GM13976 (cell line): Measurements from ENCODE around the gene TSEN54.

ENCODE experiments used
- DNase-seq: peaks from one replicate; pipeline ENCODE4 v3.0.0; 2012; ENCODE audit warnings: low spot score
- in situ Hi-C: fragments of 300-500 bp; cut with MboI; formaldehyde crosslinking; loops from one replicate; pipeline ENCODE4 v1.12.0; 2022; ENCODE audit warnings: low sequenced_read_pairs, mixed read lengths, inconsistent platforms; ENCODE audit not compliant: unreplicated experiment
- TF ChIP-seq, protein P1 (sequence below): IDR thresholded peaks from 2 replicates; pipeline ENCODE4 v1.5.1; 2012; ENCODE audit warnings: borderline replicate concordance, mild to moderate bottlenecking; ENCODE audit not compliant: insufficient read depth; ENCODE audit errors: extremely low read depth, missing control alignments, control extremely low read depth

The TSEN54 gene

GRCh38 chr17:75564195-75564594 is 47.9 kb downstream of the TSEN54 start:
- no peak for DNase-seq
- TF ChIP-seq, protein P1, sequence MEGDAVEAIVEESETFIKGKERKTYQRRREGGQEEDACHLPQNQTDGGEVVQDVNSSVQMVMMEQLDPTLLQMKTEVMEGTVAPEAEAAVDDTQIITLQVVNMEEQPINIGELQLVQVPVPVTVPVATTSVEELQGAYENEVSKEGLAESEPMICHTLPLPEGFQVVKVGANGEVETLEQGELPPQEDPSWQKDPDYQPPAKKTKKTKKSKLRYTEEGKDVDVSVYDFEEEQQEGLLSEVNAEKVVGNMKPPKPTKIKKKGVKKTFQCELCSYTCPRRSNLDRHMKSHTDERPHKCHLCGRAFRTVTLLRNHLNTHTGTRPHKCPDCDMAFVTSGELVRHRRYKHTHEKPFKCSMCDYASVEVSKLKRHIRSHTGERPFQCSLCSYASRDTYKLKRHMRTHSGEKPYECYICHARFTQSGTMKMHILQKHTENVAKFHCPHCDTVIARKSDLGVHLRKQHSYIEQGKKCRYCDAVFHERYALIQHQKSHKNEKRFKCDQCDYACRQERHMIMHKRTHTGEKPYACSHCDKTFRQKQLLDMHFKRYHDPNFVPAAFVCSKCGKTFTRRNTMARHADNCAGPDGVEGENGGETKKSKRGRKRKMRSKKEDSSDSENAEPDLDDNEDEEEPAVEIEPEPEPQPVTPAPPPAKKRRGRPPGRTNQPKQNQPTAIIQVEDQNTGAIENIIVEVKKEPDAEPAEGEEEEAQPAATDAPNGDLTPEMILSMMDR, result no peak
- in situ Hi-C loops, result no loop called here

GRCh38 chr17:75565066-75565465 is 48.7 kb downstream of the TSEN54 start:
- in situ Hi-C loops, result no loop called here
- no peak for DNase-seq
- TF ChIP-seq, protein P1, result no peak

GRCh38 chr17:75565618-75566017 is 49.3 kb downstream of the TSEN54 start:
- TF ChIP-seq, protein P1, result no peak
- DNase-seq, result no peak
- in situ Hi-C loops, result no loop called here

DNA sequence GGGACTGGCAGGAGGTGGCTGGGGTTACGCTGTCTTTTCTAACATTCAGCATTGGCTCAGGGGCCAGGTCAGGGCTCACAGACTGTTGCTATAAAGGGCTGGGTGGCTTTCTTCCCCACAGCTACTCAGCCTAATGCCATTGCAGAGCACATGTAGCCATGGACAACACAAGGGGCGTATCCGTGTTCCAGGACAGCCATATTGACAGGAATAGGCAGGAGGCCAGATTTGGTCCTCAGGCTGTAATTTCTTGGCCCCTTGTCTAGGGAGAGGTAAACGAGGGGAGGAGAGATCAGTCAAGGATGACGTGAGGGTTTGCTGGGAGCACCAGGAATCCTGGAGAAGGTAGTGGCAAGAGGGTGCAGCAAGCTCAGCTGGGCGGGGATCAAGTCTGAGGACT is 50.1 kb downstream of the TSEN54 start:
- TF ChIP-seq, protein P1, result no peak
- DNase-seq, result no peak
- in situ Hi-C loops, result no loop called here

- in situ Hi-C loops, result no loop called here
- TF ChIP-seq, protein P1, result no peak
- DNase-seq, result no peak
These were observed 50.5 kb downstream of the TSEN54 start for GRCh38 chr17:75566834-75567233.

DNA sequence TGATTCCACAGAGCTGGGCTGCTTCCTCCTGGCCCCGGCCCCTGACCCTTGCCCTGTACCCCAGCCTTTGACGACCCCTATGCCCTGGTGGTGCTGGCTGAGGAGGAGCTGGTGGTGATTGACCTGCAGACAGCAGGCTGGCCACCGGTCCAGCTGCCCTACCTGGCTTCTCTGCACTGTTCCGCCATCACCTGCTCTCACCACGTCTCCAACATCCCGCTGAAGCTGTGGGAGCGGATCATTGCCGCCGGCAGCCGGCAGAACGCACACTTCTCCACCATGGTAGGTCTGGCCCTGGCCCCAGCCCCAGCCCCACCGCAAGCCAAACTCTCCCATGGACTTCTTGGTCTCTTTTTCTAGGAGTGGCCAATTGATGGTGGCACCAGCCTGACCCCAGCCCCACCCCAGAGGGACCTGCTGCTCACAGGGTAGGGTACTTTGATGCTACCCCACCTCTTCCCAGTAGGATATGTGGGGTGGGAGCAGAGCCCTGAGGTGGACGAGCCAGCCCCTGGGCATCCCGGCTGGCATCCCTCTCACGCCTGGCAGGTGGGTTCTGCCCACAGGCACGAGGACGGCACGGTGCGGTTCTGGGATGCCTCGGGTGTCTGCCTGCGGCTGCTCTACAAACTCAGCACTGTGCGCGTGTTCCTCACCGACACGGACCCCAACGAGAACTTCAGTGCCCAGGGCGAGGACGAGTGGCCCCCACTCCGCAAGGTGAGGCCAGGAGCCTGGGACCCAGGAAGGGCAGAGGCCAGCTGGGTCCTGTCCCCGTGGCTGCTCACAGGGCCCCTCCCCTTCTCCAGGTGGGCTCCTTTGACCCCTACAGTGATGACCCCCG is 52.3 kb downstream of the TSEN54 start:
- TF ChIP-seq, protein P1, result no peak
- DNase-seq, result no peak
- in situ Hi-C loops, result no loop called here
